ENCODE results near the gene FADS2. TPM values are rescaled to one million over a fixed set of nuclear protein-coding genes. Genes with fewer than 3 reads are reported as not detected.
A peak's percentile ranks its signal among the peaks of the same experiment; 100 is the strongest.

The FADS2 gene
- total RNA-seq, 1 experiment from 2014 or later: 423 TPM

DNA sequence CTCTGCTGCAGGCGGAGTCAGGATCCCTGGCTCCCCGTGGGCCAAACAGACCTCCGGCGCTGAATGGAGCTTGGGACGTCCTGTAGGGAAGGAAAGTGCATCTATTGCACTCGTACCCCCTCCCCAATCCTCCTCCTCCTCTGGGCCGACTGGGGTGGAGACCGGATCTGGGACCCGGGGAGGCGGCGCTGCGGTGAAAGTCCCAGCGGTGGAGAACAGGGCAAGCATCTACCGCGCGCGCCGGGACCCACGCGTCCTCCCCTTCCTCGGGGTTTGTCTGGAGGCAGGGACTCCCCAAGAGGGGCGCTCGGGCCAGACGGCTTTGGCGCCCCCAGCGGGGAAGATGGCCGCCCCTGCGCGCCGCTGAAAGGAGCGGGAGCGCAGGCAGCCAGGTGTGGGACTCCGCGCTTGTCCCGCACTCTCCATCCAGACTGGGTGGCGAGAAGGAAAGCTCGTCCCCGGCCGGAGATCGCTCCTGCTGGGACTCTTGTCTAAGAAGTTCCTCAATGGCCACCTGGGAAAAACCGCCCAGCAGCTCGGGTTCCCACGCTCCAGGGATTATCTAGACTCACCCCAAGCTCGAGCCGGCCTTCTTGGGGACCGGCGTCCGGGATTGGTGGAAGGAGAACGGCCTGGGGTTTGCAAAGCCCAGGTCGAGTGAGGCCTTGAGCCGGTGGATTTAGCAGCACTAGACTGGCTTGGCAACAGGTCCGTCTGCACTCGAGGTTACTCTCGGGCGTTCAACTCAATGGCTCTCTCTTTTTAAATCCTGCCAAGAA is 718 bp downstream of the FADS2 start (continued):
- TF ChIP-seq E2F4 (CRISPR knock-in tag; IDR thresholded peaks at IDR 0.05; ENCODE audit: borderline replicate concordance, low read depth) (0 out of 2 replicates have a peak, but pooled peaks have one; percentile 81), ZNF671 (CRISPR knock-in tag; IDR thresholded peaks at IDR 0.05) (no peak), ATF2 (CRISPR knock-in tag; IDR thresholded peaks at IDR 0.05; ENCODE audit: borderline replicate concordance, low read depth) (no peak), CBFB (CRISPR knock-in tag; IDR thresholded peaks at IDR 0.05; ENCODE audit: low read depth) (no peak), RELA (CRISPR knock-in tag; IDR thresholded peaks at IDR 0.05; ENCODE audit: borderline replicate concordance) (no peak), FOXK1 (CRISPR knock-in tag; IDR thresholded peaks at IDR 0.05) (no peak), RORB (CRISPR knock-in tag; IDR thresholded peaks at IDR 0.05) (no peak), AFF4 (CRISPR knock-in tag; IDR thresholded peaks at IDR 0.05; ENCODE audit: borderline replicate concordance) (no peak), SMAD3 (CRISPR knock-in tag; IDR thresholded peaks at IDR 0.05; ENCODE audit: borderline replicate concordance) (no peak), NR3C1 (CRISPR knock-in tag; conservative IDR thresholded peaks at IDR 0.05; ENCODE audit: low read depth) (no peak), ZNF281 (CRISPR knock-in tag; IDR thresholded peaks at IDR 0.05) (no peak), ZNF423 (CRISPR knock-in tag; IDR thresholded peaks at IDR 0.05) (no peak), ZNF121 (CRISPR knock-in tag; IDR thresholded peaks at IDR 0.05) (0 out of 2 replicates have a peak, but pooled peaks have one; percentile 10), ZNF512 (CRISPR knock-in tag; IDR thresholded peaks at IDR 0.05; ENCODE audit: borderline replicate concordance) (no peak), ZNF416 (CRISPR knock-in tag; IDR thresholded peaks at IDR 0.05) (no peak), ZNF263 (CRISPR knock-in tag; IDR thresholded peaks at IDR 0.05; ENCODE audit: low read depth) (no peak), SP1 (CRISPR knock-in tag; conservative IDR thresholded peaks at IDR 0.05) (no peak; the same call in 1 of the 2 replicates), ZMAT4 (CRISPR knock-in tag; IDR thresholded peaks at IDR 0.05) (no peak), SOX15 (CRISPR knock-in tag; IDR thresholded peaks at IDR 0.05) (no peak), EMX1 (CRISPR knock-in tag; IDR thresholded peaks at IDR 0.05) (no peak), FOXJ3 (CRISPR knock-in tag; IDR thresholded peaks at IDR 0.05; ENCODE audit: borderline replicate concordance) (no peak)
- TF ChIP-seq, protein P1, sequence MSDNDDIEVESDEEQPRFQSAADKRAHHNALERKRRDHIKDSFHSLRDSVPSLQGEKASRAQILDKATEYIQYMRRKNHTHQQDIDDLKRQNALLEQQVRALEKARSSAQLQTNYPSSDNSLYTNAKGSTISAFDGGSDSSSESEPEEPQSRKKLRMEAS (CRISPR knock-in tag; IDR thresholded peaks at IDR 0.05): no peak; the same call in none of the 2 replicates
- TF ChIP-seq, protein P2, sequence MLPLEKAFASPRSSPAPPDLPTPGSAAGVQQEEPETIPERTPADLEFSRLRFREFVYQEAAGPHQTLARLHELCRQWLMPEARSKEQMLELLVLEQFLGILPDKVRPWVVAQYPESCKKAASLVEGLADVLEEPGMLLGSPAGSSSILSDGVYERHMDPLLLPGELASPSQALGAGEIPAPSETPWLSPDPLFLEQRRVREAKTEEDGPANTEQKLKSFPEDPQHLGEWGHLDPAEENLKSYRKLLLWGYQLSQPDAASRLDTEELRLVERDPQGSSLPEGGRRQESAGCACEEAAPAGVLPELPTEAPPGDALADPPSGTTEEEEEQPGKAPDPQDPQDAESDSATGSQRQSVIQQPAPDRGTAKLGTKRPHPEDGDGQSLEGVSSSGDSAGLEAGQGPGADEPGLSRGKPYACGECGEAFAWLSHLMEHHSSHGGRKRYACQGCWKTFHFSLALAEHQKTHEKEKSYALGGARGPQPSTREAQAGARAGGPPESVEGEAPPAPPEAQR (CRISPR knock-in tag; IDR thresholded peaks at IDR 0.05): no peak
- TF ChIP-seq, protein P3, sequence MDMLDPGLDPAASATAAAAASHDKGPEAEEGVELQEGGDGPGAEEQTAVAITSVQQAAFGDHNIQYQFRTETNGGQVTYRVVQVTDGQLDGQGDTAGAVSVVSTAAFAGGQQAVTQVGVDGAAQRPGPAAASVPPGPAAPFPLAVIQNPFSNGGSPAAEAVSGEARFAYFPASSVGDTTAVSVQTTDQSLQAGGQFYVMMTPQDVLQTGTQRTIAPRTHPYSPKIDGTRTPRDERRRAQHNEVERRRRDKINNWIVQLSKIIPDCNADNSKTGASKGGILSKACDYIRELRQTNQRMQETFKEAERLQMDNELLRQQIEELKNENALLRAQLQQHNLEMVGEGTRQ (CRISPR knock-in tag; IDR thresholded peaks at IDR 0.05): no peak

Data from WTC11 (cell line).